Measurements from ENCODE around the gene KIN. TPM values are rescaled to one million over a fixed set of nuclear protein-coding genes. Genes with fewer than 3 reads are reported as not detected.

KIN gene
- total RNA-seq, 4 donors from 2014 or later = 7.1 to 12.8 (median 10.4) TPM

DNA sequence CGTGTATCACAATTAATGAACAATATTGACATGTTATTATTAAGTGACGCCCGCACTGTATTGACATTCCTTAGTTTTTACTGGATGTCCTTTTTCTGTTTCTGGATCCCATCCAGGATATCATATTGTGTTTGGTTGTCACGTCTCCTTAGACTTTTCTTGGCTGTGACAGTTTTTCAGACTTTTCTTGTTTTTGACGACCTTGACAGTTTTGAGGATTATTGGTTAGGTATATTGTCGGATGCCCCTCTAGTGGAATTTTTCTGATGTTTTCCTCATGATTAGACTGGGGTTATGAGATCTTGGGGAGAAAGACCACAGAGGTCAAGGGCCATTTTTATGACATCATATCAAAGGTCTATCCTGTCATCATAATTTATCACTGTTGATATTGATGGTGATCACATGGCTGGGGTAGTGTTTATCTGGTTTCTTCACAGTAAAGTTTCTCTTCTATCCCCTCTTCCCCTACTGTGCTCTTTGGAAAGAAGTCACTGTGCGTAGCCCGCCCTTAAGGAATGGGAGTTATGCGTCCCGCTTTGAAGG lies 41.6 kb upstream of the KIN start:
- no peaks in the 10 kb centered on the region for H3K9me3 ChIP-seq
- no peaks in the 10 kb centered on the region for H3K27me3 ChIP-seq
- no peak overlapping the region for H3K27ac ChIP-seq
- H3K36me3 ChIP-seq = peaks cover 0 to 33% of the 10 kb centered on the region in 2 donors
- H3K4me1 ChIP-seq = no peaks in the 10 kb centered on the region
- no peak for ATAC-seq
- 92 to 95% methylated on average over 8 to 10 of the region's 10 CpGs for WGBS, 2 donors (ENCODE audit: low coverage in 1 of 2)
- no peak for TF ChIP-seq POLR2AphosphoS5 (IDR thresholded peaks at IDR 0.05)
- TF ChIP-seq EP300 (IDR thresholded peaks at IDR 0.05) = no peak
- TF ChIP-seq, protein P1, sequence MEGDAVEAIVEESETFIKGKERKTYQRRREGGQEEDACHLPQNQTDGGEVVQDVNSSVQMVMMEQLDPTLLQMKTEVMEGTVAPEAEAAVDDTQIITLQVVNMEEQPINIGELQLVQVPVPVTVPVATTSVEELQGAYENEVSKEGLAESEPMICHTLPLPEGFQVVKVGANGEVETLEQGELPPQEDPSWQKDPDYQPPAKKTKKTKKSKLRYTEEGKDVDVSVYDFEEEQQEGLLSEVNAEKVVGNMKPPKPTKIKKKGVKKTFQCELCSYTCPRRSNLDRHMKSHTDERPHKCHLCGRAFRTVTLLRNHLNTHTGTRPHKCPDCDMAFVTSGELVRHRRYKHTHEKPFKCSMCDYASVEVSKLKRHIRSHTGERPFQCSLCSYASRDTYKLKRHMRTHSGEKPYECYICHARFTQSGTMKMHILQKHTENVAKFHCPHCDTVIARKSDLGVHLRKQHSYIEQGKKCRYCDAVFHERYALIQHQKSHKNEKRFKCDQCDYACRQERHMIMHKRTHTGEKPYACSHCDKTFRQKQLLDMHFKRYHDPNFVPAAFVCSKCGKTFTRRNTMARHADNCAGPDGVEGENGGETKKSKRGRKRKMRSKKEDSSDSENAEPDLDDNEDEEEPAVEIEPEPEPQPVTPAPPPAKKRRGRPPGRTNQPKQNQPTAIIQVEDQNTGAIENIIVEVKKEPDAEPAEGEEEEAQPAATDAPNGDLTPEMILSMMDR (IDR thresholded peaks at IDR 0.05) = no peak
- no peak for TF ChIP-seq POLR2A (IDR thresholded peaks at IDR 0.05)
- H3K4me3 ChIP-seq = no peak overlapping the region

DNA sequence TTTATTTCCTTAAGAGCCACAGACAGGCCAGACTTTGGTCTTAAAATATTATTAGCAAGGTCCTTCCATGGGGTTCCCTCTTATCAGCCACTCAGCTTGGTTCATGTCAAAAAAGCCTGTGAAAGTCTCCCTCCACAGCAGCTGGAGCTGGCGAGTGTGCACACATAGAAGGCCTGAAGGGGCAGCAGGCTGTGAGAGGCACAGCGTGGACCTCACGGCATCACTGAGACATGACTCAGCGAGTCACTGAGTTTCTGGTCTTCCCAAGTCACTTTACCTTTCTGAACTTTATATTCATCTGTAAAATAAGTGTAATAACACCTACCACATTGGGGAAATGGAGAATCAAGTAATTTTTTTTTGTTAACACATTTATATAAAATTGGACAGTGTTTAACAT lies 39.2 kb upstream of the KIN start:
- no peaks in the 10 kb centered on the region for H3K9me3 ChIP-seq
- H3K4me3 ChIP-seq = no peak overlapping the region
- no peaks in the 10 kb centered on the region for H3K4me1 ChIP-seq
- no peak for ATAC-seq
- no peak overlapping the region for H3K27ac ChIP-seq
- WGBS, 2 donors (ENCODE audit: low coverage in 1 of 2) = 96 to 100% methylated on average over 4 of the region's 4 CpGs
- TF ChIP-seq POLR2AphosphoS5 (IDR thresholded peaks at IDR 0.05) (no peak), POLR2A (IDR thresholded peaks at IDR 0.05) (no peak), EP300 (IDR thresholded peaks at IDR 0.05) (no peak)
- TF ChIP-seq, protein P1 (IDR thresholded peaks at IDR 0.05) = no peak
- no peaks in the 10 kb centered on the region for H3K27me3 ChIP-seq
- peaks cover 0 to 43% of the 10 kb centered on the region in 2 donors for H3K36me3 ChIP-seq

DNA sequence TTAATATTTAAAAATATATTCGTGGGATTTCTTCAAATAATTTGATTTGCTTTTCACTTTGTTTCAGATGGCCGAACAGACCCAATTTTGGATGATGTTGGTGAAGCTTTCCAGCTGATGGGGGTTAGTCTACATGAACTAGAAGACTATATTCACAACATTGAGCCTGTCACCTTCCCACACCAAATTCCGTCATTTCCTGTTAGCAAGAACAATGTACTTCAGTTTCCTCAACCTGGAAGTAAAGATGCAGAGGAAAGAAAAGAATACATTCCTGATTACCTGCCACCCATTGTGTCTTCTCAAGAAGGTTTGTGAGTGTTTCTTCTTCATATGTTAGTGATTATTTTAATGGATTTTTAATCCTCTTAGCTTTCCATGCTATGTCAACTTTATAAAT lies 36.5 kb upstream of the KIN start:
- Histone ChIP-seq H3K36me3 (peaks cover 0 to 50% of the 10 kb centered on the region in 2 donors), H3K27me3 (no peaks in the 10 kb centered on the region), H3K9me3 (no peaks in the 10 kb centered on the region), H3K4me3 (no peak overlapping the region), H3K4me1 (peaks cover 0 to 17% (median 3%) of the 10 kb centered on the region in 3 donors), H3K27ac (no peak overlapping the region)
- no peak for ATAC-seq
- no peak for TF ChIP-seq POLR2A (IDR thresholded peaks at IDR 0.05)
- no peak for TF ChIP-seq POLR2AphosphoS5 (IDR thresholded peaks at IDR 0.05)
- TF ChIP-seq, protein P1 (IDR thresholded peaks at IDR 0.05) = no peak
- no peak for TF ChIP-seq EP300 (IDR thresholded peaks at IDR 0.05)
- 77 to 83% methylated on average over 3 of the region's 3 CpGs for WGBS, 2 donors (ENCODE audit: low coverage in 1 of 2)

DNA sequence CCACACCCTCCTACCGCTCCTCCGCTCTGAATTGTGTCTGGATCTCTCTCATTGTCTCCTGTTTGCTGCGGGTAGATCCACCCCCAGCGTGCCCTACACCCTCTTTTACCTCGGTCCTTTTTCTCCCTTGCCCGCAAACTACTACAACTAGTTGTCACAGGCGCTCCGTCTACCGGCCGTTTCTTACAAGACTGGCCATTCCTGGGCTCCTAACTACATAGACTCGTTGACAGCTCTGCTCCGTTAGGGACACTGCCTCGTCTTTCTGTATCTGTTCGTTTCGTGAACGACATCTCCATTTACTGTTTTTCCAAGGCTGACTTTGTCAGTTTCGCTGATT lies 31.3 kb upstream of the KIN start:
- TF ChIP-seq, protein P1 (IDR thresholded peaks at IDR 0.05) = peak in 1 of 4 experiments; percentile 36
- TF ChIP-seq POLR2AphosphoS5 (IDR thresholded peaks at IDR 0.05) = no peak
- Histone ChIP-seq H3K27ac (peak overlapping the region in 3 of 4 donors; percentile 61 to 83 (median 80)), H3K4me3 (peak overlapping the region; percentile 84 to 93), H3K4me1 (peaks cover 0 to 31% (median 3%) of the 10 kb centered on the region in 3 donors), H3K27me3 (no peaks in the 10 kb centered on the region), H3K9me3 (no peaks in the 10 kb centered on the region), H3K36me3 (peaks cover 0 to 18% of the 10 kb centered on the region in 2 donors)
- ATAC-seq = no peak
- whole genome bisulfite sequencing, 2 donors (ENCODE audit: low coverage in 1 of 2) = 0% methylated on average over 16 of the region's 17 CpGs; no CpG with 5 or more reads in 1 of the 2 donors

Measured in gastroesophageal sphincter (tissue), 4 donors.